Heart left ventricle (tissue), 13 donors: ENCODE results near the gene RHPN2.

Source experiments
- POLR2A ChIP-seq, 2 donors: fragments of 450-650 bp; IDR thresholded peaks; one replicate each; pipeline ENCODE4 v1.6.1; 2017; ENCODE audit warnings: antibody characterized with exemption in 2 of 2, mild to moderate bottlenecking in 2 of 2, moderate library complexity in 2 of 2
- TF ChIP-seq, protein P1 (sequence below), 12 donors: fragments of 200-600 bp; sonication (generic) in 4 of 12; IDR thresholded peaks; one replicate each; pipeline versions ENCODE4 v1.5.0 to v1.8.0; 2018 to 2022; ENCODE audit warnings: antibody characterized with exemption in 12 of 12, mild to moderate bottlenecking in 5 of 12
- donor health status: ischemic (EF 13 %, LVEDD 7.1; RV severe dilation, severe dysfunction).
- donor health status: DM: no; HTN: yes; CAD: no.
- donor health status: DM: no; HTN: no; CAD: no.
- donor health status: ischemic (EF 25% LVEDD 6.9; RV normal size, moderate dysfunction).
- donor health status: ischemic (EF 25% LVEDD 5.7; RV mildly dilated, moderate dysfunction).
- donor health status: ischemic (EF 35%, LVEDD 5.7; RV mildly dilated, moderate dysfunction).
- donor health status: nonischemic (EF 11% LVEDD 7.7; RV severe dilation, severe dysfunction).
- donor health status: DM: yes; HTN: yes; CAD: no.
- donor health status: PGD.
- donor health status: ischemic (EF 29% LVEDD 5.4; RV normal size, mild dysfunction).
- donor health status: nonischemic (EF 23%, LVEDD 6.1; RV moderate dilation, normal function).

DNA sequence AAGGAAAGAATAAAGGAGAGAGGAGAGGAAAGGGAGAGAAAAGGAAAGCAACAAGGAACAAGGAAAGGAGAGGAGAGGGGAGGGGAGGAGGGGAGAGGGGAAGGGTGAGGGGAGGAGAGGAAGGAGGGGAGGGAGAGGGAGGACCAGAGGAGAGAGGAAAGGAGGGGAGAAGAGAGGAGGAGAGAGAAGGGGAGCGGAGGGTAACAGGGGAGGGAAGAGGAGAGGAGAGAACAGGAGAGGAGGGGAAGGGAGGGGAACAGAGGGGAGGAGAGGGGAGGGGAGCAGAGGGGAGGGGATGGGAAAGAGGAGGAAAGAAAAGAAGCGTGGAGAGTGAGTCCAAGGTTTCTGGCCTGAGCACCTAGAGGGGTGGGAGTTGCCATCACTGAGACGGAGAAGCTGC lies 66.0 kb downstream of the RHPN2 start:
- TF ChIP-seq, protein P1, sequence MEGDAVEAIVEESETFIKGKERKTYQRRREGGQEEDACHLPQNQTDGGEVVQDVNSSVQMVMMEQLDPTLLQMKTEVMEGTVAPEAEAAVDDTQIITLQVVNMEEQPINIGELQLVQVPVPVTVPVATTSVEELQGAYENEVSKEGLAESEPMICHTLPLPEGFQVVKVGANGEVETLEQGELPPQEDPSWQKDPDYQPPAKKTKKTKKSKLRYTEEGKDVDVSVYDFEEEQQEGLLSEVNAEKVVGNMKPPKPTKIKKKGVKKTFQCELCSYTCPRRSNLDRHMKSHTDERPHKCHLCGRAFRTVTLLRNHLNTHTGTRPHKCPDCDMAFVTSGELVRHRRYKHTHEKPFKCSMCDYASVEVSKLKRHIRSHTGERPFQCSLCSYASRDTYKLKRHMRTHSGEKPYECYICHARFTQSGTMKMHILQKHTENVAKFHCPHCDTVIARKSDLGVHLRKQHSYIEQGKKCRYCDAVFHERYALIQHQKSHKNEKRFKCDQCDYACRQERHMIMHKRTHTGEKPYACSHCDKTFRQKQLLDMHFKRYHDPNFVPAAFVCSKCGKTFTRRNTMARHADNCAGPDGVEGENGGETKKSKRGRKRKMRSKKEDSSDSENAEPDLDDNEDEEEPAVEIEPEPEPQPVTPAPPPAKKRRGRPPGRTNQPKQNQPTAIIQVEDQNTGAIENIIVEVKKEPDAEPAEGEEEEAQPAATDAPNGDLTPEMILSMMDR (IDR thresholded peaks at IDR 0.05), result no peak
- no peak for TF ChIP-seq POLR2A (IDR thresholded peaks at IDR 0.05)
